IMR-90 (cell line): ENCODE data around the gene ZBTB1. TPM values are rescaled to one million over a fixed set of nuclear protein-coding genes. Genes with fewer than 3 reads are reported as not detected.

Source experiments
- ATAC-seq: fragments of 200-7000 bp; cut with Tn5 transposase; 2 replicates; pipeline ENCODE4 v1.9.1; 2020; ENCODE audit warnings: low read depth, mild to moderate bottlenecking, moderate library complexity
- BruUV-seq: library from RNA; stranded (reverse); fragments of 400-500 nt; replicated peaks from 2 replicates; lab custom pipeline; 2021; lab: Mats Ljungman, UMichigan
- CTCF ChIA-PET: fragments of 300-600 bp; formaldehyde crosslinking; extraction: SDS; loops from one replicate; lab custom pipeline; 2021; ENCODE audit warnings: antibody characterized with exemption; lab: Yijun Ruan, JAX
- POLR2A ChIA-PET: fragments of 300-600 bp; sonication (Branson Sonifier 250); formaldehyde crosslinking; loops from one replicate; lab custom pipeline; 2022; ENCODE audit warnings: antibody characterized with exemption; ENCODE audit not compliant: unreplicated experiment; lab: Charles Lee
- DNase-seq: peaks from one replicate; pipeline ENCODE4 v3.0.0; 2013
- H2AFZ ChIP-seq: replicated peaks from 2 replicates; pipeline ENCODE3; 2013; ENCODE audit warnings: low read length, mild to moderate bottlenecking; ENCODE audit not compliant: poor library complexity
- H2AK5ac ChIP-seq: 2 replicates; pipeline ENCODE4 v1.6.1; 2013; ENCODE audit warnings: low read depth, low read length, inconsistent platforms
- H2AK9ac ChIP-seq: replicated peaks from 2 replicates; pipeline ENCODE3; 2013; ENCODE audit warnings: mild to moderate bottlenecking, low read depth, low read length, moderate library complexity; ENCODE audit not compliant: poor library complexity
- H2BK120ac ChIP-seq: 2 replicates; pipeline ENCODE4 v1.6.1; 2013; ENCODE audit warnings: low read depth, low read length, inconsistent platforms
- H2BK15ac ChIP-seq: 3 replicates; pipeline ENCODE4 v1.6.1; 2013; ENCODE audit warnings: low read depth, low read length, inconsistent platforms
- H2BK20ac ChIP-seq: 2 replicates; pipeline ENCODE4 v1.6.1; 2013; ENCODE audit warnings: low read depth, mild to moderate bottlenecking, inconsistent platforms, low read length, moderate library complexity
- H2BK5ac ChIP-seq: 2 replicates; pipeline ENCODE4 v1.6.1; 2013; ENCODE audit warnings: mild to moderate bottlenecking, low read depth, low read length, inconsistent platforms; ENCODE audit not compliant: poor library complexity, severe bottlenecking
- H3K14ac ChIP-seq: replicated peaks from 2 replicates; pipeline ENCODE4 v1.6.1; 2013; ENCODE audit warnings: low read depth, low read length, inconsistent platforms
- H3K18ac ChIP-seq: 2 replicates; pipeline ENCODE4 v1.6.1; 2013; ENCODE audit warnings: low read depth, low read length, control low read depth
- H3K23ac ChIP-seq: 2 replicates; pipeline ENCODE4 v1.6.1; 2013; ENCODE audit warnings: low read depth, low read length, inconsistent platforms
- H3K27ac ChIP-seq: 2 replicates; pipeline ENCODE4 v1.5.1; 2013; ENCODE audit warnings: mild to moderate bottlenecking, control low read depth, low read length; ENCODE audit not compliant: insufficient read depth
- H3K27me3 ChIP-seq: 2 replicates; pipeline ENCODE4 v1.6.1; 2013; ENCODE audit warnings: low read length; ENCODE audit not compliant: control insufficient read depth, insufficient read depth
- H3K36me3 ChIP-seq: 2 replicates; pipeline ENCODE4 v1.6.1; 2013; ENCODE audit warnings: low read length, mixed read lengths; ENCODE audit not compliant: control insufficient read depth, insufficient read depth
- H3K4ac ChIP-seq: 2 replicates; pipeline ENCODE4 v1.6.1; 2013; ENCODE audit warnings: low read depth, low read length, inconsistent platforms
- H3K4me1 ChIP-seq: 2 replicates; pipeline ENCODE4 v1.6.1; 2013; ENCODE audit warnings: low read length, mixed read lengths; ENCODE audit not compliant: control insufficient read depth, insufficient read depth
- H3K4me2 ChIP-seq: 2 replicates; pipeline ENCODE4 v1.6.1; 2013; ENCODE audit warnings: low read depth, mild to moderate bottlenecking, control low read depth, low read length, moderate library complexity
- H3K4me3 ChIP-seq: 2 replicates; pipeline ENCODE4 v1.5.1; 2013; ENCODE audit warnings: low read depth, mild to moderate bottlenecking, control low read depth, low read length, moderate library complexity; ENCODE audit not compliant: insufficient read depth
- H3K56ac ChIP-seq: 2 replicates; pipeline ENCODE4 v1.6.1; 2013; ENCODE audit warnings: low read length, inconsistent platforms; ENCODE audit not compliant: insufficient read depth; ENCODE audit errors: extremely low read depth
- H3K79me1 ChIP-seq, 2 experiments: 2 replicates each; pipeline ENCODE4 v1.6.1; 2013; ENCODE audit warnings: low read length in 2 of 2, inconsistent platforms in 1 of 2, low read depth in 1 of 2
- H3K9ac ChIP-seq: 2 replicates; pipeline ENCODE4 v1.6.1; 2013; ENCODE audit warnings: low read depth, low read length, control low read depth
- H3K9me1 ChIP-seq: 2 replicates; pipeline ENCODE4 v1.6.1; 2013; ENCODE audit warnings: low read length, inconsistent platforms; ENCODE audit not compliant: insufficient read depth
- H3K9me3 ChIP-seq: 2 replicates; pipeline ENCODE4 v1.6.1; 2013; ENCODE audit warnings: low read length; ENCODE audit not compliant: control insufficient read depth, insufficient read depth
- H4K20me1 ChIP-seq: 2 replicates; pipeline ENCODE4 v1.6.1; 2013; ENCODE audit warnings: low read length, inconsistent platforms; ENCODE audit not compliant: insufficient read depth
- H4K5ac ChIP-seq: 2 replicates; pipeline ENCODE4 v1.6.1; 2013; ENCODE audit warnings: mild to moderate bottlenecking, low read depth, low read length, control low read depth
- H4K8ac ChIP-seq, 2 experiments: 2 replicates each; pipeline ENCODE4 v1.6.1; 2013; ENCODE audit warnings: low read depth in 2 of 2, low read length in 2 of 2, control low read depth in 1 of 2, inconsistent platforms in 1 of 2
- H4K91ac ChIP-seq: 2 replicates; pipeline ENCODE4 v1.6.1; 2013; ENCODE audit warnings: low read depth, low read length, inconsistent platforms; ENCODE audit not compliant: insufficient read depth
- CEBPB ChIP-seq: IDR thresholded peaks from 2 replicates; pipeline ENCODE4 v1.6.1; 2012; ENCODE audit warnings: low read depth, low read length, improper control_type of control experiment
- CHD1 ChIP-seq: IDR thresholded peaks from 2 replicates; pipeline ENCODE4 v1.6.1; 2012; ENCODE audit warnings: low read depth, low read length, improper control_type of control experiment
- CTCF ChIP-seq: conservative IDR thresholded peaks from 2 replicates; pipeline ENCODE4 v1.5.1; 2012; ENCODE audit warnings: mild to moderate bottlenecking, low read depth, low read length, improper control_type of control experiment
- ELK1 ChIP-seq: fragments of 150-350 bp; IDR thresholded peaks from 2 replicates; pipeline ENCODE4 v1.6.1; 2016; ENCODE audit warnings: low read depth, mild to moderate bottlenecking, low read length, moderate library complexity, borderline replicate concordance
- FOS ChIP-seq: fragments of 150-350 bp; IDR thresholded peaks from 2 replicates; pipeline ENCODE4 v1.6.1; 2016; ENCODE audit warnings: low read depth, low read length
- MAZ ChIP-seq: IDR thresholded peaks from 2 replicates; pipeline ENCODE4 v1.6.1; 2012; ENCODE audit warnings: low read depth, mild to moderate bottlenecking, low read length, improper control_type of control experiment, moderate library complexity, borderline replicate concordance
- MXI1 ChIP-seq: IDR thresholded peaks from 2 replicates; pipeline ENCODE4 v1.6.1; 2012; ENCODE audit warnings: low read depth, mild to moderate bottlenecking, low read length, moderate library complexity, borderline replicate concordance
- NFE2L2 ChIP-seq: fragments of 150-350 bp; IDR thresholded peaks from 2 replicates; pipeline ENCODE4 v1.6.1; 2016; ENCODE audit warnings: low read depth, mild to moderate bottlenecking, low read length
- RAD21 ChIP-seq: IDR thresholded peaks from 2 replicates; pipeline ENCODE4 v1.6.1; 2012; ENCODE audit warnings: low read length, improper control_type of control experiment
- RCOR1 ChIP-seq: IDR thresholded peaks from 2 replicates; pipeline ENCODE4 v1.6.1; 2012; ENCODE audit warnings: mild to moderate bottlenecking, low read length, improper control_type of control experiment; ENCODE audit not compliant: insufficient replicate concordance
- RFX5 ChIP-seq: IDR thresholded peaks from 2 replicates; pipeline ENCODE4 v1.8.0; 2012; ENCODE audit warnings: low read depth, mild to moderate bottlenecking, low read length, moderate library complexity
- SMC3 ChIP-seq: fragments of 150-350 bp; IDR thresholded peaks from 2 replicates; pipeline ENCODE4 v1.6.1; 2016; ENCODE audit warnings: low read depth, mild to moderate bottlenecking, antibody characterized with exemption, low read length, moderate library complexity
- USF2 ChIP-seq: fragments of 150-350 bp; IDR thresholded peaks from 2 replicates; pipeline ENCODE4 v1.6.1; 2017; ENCODE audit warnings: mild to moderate bottlenecking, antibody characterized with exemption, low read length, low read depth
- WGBS, 2 experiments: methylation state at CpG; one replicate each; pipeline versions ENCODE4 v1.1.5 to v1.1.7; 2013; ENCODE audit warnings: missing lambda C conversion rate in 2 of 2; ENCODE audit not compliant: insufficient read length in 1 of 2; ENCODE audit errors: extremely low coverage in 2 of 2; 5-methylcytosine and 5-hydroxymethylcytosine counted together
- dilution Hi-C: fragments of 300-500 bp; cut with HindIII; formaldehyde crosslinking; loops from one replicate; pipeline ENCODE4 v1.14.3; 2018; ENCODE audit warnings: low sequenced_read_pairs; ENCODE audit not compliant: unreplicated experiment
- in situ Hi-C: fragments of 300-500 bp; cut with MboI; formaldehyde crosslinking; loops from 3 replicates; pipeline ENCODE4 v1.14.3; 2019; ENCODE audit warnings: low sequenced_read_pairs, inconsistent platforms, mixed read lengths
- intact Hi-C: fragments of 100-400 bp; cut with micrococcal nuclease; formaldehyde crosslinking; loops from 2 replicates; pipeline ENCODE4 v1.10.0; 2022
- polyA plus RNA-seq, 3 experiments: library from polyadenylated mRNA; depleted of rRNA; stranded (reverse); fragments of >200 nt; gene quantifications; 2 replicates each; pipeline ENCODE4 v1.2.3, GENCODE V29; 2012; ENCODE audit warnings: low replicate concordance in 1 of 3
- total RNA-seq: library from RNA; depleted of rRNA; stranded (reverse); fragments of >200 nt; gene quantifications from 2 replicates; pipeline ENCODE4 v1.2.3, GENCODE V29; 2012

The ZBTB1 gene
- total and polyA plus RNA-seq, 2 of the 4 experiments (the other 2 are of a cell fraction) = 19.0 to 37.3 TPM

- ChIA-PET CTCF (interaction anchor here (0.9 to 1.3 kb wide), 2 partner anchors 11 to 122 kb away, joined by 3 to 4 read pairs; no protein-coding TSS in a partner anchor), POLR2A (no interaction called here)
- TF ChIP-seq RCOR1 (no peak), MXI1 (no peak), RAD21 (no peak), SMC3 (no peak), ELK1 (no peak), FOS (no peak), CEBPB (no peak), USF2 (no peak), CTCF (no peak), CHD1 (no peak), NFE2L2 (no peak), RFX5 (no peak), MAZ (no peak)
- H2BK120ac ChIP-seq = no peak overlapping the region
- H2BK20ac ChIP-seq = no peak overlapping the region
- H3K27ac ChIP-seq = no peak overlapping the region
- no peak overlapping the region for H2BK5ac ChIP-seq
- H3K4me1 ChIP-seq = no peaks in the 10 kb centered on the region
- intact Hi-C loops (no loop called here), in situ Hi-C loops (loop anchor here (25.0 kb wide), 1 partner anchor 479 kb away; no protein-coding TSS in a partner anchor), dilution Hi-C loops (no loop called here)
- no peak overlapping the region for H3K23ac ChIP-seq
- BruUV-seq = no TSS peak
- H3K9me3 ChIP-seq = no peaks in the 10 kb centered on the region
- H3K9ac ChIP-seq = no peak overlapping the region
- no peak overlapping the region for H3K4me2 ChIP-seq
- H3K27me3 ChIP-seq = no peaks in the 10 kb centered on the region
- H2AFZ ChIP-seq = no peak overlapping the region
- H3K18ac ChIP-seq = no peak overlapping the region
- no peak overlapping the region for H3K4ac ChIP-seq
- no peak overlapping the region for H2BK15ac ChIP-seq
- no peak overlapping the region for H4K91ac ChIP-seq
- no peak overlapping the region for H3K56ac ChIP-seq
- H2AK9ac ChIP-seq = no peak overlapping the region
- ATAC-seq (no peak), DNase-seq (no peak)
- no peak overlapping the region for H4K8ac ChIP-seq
- H4K5ac ChIP-seq = no peak overlapping the region
- no peak overlapping the region for H3K4me3 ChIP-seq
- H3K14ac ChIP-seq = no peak overlapping the region
- peaks cover 12% of the 10 kb centered on the region for H3K36me3 ChIP-seq
- H4K20me1 ChIP-seq = no peaks in the 10 kb centered on the region
- no peaks in the 10 kb centered on the region; the same call in 1 of the 2 replicates for H3K9me1 ChIP-seq
- H3K79me1 ChIP-seq = peaks cover 2 to 14% of the 10 kb centered on the region in 2 experiments; a peak in 3 of 4 replicates
- no CpG with 5 or more reads among the region's 2 CpGs for WGBS, 2 experiments
- no peak overlapping the region for H2AK5ac ChIP-seq
These were observed 12.9 kb upstream of the ZBTB1 start for GRCh38 chr14:64491637-64492036.
